ENCODE results near the gene EP400.
A peak's percentile ranks its signal among the peaks of the same experiment; 100 is the strongest.
"Not testable (repeated sequence)": the region's sequence is repeated elsewhere in the genome, so short reads cannot be mapped to it uniquely, and the experiment has no call there.

The EP400 gene

GRCh38 chr12:131948713-131949430 lies 870 bp upstream of the EP400 start:
- not testable (repeated sequence) for DNase-seq (ENCODE audit: low read depth in 2 of 2)

GRCh38 chr12:131950182-131950913 lies 606 bp downstream of the EP400 start:
- DNase-seq (ENCODE audit: low read depth in 2 of 2) = peak; percentile 37 to 38

GRCh38 chr12:131953810-131954209 lies 4.1 kb downstream of the EP400 start:
- not testable (repeated sequence) for DNase-seq (ENCODE audit: low read depth in 2 of 2)

DNA sequence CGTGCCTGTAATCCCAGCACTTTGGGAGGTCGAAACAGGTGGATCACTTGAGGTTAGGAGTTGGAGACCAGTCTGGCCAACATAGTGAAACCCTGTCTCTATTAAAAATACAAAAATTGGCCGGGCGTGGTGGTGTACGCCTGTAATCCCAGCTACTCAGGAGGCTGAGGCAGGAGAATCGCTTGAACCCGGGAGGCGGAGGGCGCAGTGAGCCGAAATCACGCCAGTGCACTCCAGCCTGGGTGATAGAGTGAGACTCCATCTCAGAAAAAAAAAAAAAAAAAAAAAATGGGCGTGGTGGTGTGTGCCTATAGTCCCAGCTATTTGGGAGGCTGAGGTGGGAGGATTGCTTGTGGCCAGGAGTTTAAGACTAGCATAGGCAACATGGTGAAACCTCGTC lies 4.7 kb downstream of the EP400 start:
- not testable (repeated sequence) for DNase-seq (ENCODE audit: low read depth in 2 of 2)

GRCh38 chr12:131959116-131959515 lies 9.4 kb downstream of the EP400 start:
- DNase-seq (ENCODE audit: low read depth in 2 of 2) = no peak

- DNase-seq (ENCODE audit: low read depth in 2 of 2) = no peak
Measured at GRCh38 chr12:131959641-131960589, 10.2 kb downstream of the EP400 start.

DNA sequence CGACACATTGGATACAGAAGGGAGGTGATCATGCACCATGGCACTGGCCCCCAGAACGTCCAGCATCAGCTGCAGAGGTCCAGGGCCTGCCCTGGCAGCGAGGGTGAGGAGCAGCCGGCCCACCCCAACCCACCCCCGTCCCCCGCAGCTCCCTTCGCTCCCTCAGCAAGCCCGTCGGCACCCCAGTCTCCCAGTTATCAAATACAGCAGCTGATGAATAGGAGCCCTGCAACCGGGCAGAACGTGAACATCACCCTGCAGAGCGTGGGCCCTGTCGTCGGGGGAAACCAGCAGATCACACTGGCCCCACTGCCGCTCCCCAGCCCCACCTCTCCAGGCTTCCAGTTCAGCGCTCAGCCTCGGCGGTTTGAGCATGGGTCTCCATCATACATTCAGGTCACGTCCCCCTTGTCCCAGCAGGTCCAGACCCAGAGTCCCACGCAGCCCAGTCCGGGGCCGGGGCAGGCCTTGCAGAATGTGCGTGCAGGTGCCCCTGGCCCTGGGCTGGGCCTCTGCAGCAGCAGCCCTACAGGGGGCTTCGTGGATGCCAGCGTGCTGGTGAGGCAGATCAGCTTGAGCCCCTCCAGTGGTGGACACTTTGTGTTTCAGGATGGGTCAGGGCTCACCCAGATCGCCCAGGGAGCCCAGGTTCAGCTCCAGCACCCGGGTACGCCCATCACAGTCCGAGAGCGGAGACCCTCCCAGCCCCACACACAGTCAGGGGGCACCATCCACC lies 11.0 kb downstream of the EP400 start:
- not testable (repeated sequence) for DNase-seq (ENCODE audit: low read depth in 2 of 2)

DNA sequence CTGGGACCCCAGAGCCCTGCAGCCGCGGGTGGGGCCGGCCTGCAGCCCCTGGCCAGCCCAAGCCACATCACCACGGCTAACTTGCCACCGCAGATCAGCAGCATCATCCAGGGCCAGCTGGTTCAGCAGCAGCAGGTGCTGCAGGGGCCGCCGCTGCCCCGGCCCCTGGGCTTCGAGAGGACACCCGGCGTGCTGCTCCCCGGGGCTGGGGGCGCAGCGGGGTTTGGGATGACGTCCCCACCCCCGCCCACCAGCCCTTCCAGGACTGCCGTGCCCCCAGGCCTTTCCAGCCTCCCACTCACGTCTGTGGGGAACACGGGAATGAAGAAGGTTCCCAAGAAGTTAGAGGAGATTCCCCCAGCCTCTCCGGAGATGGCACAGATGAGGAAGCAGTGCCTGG lies 11.6 kb downstream of the EP400 start:
- not testable (repeated sequence) for DNase-seq (ENCODE audit: low read depth in 2 of 2)

- no peak for DNase-seq (ENCODE audit: low read depth in 2 of 2)
Measured at GRCh38 chr12:131962069-131962468, 12.3 kb downstream of the EP400 start.

DNA sequence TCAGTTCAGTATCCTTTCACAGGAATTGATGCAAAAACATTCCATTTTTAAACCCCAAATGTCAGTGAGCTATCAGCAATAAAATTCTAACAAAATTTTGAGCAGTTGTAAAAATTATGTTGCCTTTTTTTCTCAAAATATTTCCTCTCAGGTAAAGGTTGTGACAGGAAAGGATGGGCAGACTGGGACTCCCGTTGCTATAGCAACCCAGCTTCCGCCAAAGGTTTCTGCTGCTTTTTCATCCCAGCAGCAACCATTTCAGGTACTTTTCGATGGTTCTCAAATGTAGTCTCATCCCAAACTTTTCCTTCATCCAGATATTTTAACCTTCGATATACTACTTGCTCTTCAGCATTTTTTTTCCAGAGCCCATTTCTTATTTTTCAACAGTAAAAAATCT lies 13.6 kb downstream of the EP400 start:
- no peak for DNase-seq (ENCODE audit: low read depth in 2 of 2)

- DNase-seq (ENCODE audit: low read depth in 2 of 2) = no peak
Measured at GRCh38 chr12:131965073-131965472, 15.3 kb downstream of the EP400 start.

- no peak for DNase-seq (ENCODE audit: low read depth in 2 of 2)
Measured at GRCh38 chr12:131971226-131971625, 21.5 kb downstream of the EP400 start.

GRCh38 chr12:131975228-131975627 lies 25.5 kb downstream of the EP400 start:
- DNase-seq (ENCODE audit: low read depth in 2 of 2) = no peak

DNA sequence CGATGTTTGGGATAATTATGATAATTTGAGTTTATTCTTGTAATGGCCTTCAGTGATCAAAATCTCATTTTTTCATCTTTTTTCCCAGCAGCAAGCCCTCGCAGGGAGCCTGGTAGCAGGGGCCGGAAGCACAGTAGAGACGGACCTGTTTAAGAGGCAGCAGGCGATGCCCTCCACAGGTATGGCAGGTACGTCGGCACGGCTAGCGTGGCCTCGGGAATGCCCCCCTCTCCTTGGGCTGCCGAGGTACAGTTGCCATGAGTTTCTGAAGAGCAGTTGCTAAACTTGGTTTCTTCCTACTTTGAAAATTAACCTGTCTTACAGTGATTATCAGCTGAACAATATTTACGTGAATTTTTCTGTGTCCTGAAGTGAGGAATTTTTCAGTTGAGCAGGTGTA lies 29.9 kb downstream of the EP400 start:
- no peak for DNase-seq (ENCODE audit: low read depth in 2 of 2)

DNA sequence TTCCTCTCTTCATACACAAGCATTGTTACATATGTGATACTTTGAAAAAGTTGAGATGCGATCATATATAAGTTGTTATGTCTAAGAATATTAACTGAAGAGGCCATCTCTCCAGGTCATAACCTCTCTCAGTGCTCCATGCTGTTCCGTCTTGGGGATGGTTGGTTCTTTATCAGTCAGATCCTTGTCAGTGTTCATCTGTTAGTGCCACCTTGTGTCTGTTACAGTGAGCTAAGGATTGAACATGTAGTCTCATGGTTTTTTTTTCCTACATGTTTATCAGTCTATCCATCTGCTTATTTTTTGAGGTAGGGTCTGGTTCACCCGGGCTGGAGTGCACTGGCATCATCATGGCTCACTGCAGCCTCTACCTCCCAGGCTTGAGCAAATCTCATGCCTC lies 30.5 kb downstream of the EP400 start:
- DNase-seq (ENCODE audit: low read depth in 2 of 2) = no peak

- DNase-seq (ENCODE audit: low read depth in 2 of 2) = no peak
Measured at GRCh38 chr12:131981388-131981787, 31.6 kb downstream of the EP400 start.

- DNase-seq (ENCODE audit: low read depth in 2 of 2) = no peak
Measured at GRCh38 chr12:131982041-131982440, 32.3 kb downstream of the EP400 start.

- DNase-seq (ENCODE audit: low read depth in 2 of 2) = no peak
Measured at GRCh38 chr12:131983026-131983425, 33.3 kb downstream of the EP400 start.

GRCh38 chr12:131983554-131983953 lies 33.8 kb downstream of the EP400 start:
- no peak for DNase-seq (ENCODE audit: low read depth in 2 of 2)

DNA sequence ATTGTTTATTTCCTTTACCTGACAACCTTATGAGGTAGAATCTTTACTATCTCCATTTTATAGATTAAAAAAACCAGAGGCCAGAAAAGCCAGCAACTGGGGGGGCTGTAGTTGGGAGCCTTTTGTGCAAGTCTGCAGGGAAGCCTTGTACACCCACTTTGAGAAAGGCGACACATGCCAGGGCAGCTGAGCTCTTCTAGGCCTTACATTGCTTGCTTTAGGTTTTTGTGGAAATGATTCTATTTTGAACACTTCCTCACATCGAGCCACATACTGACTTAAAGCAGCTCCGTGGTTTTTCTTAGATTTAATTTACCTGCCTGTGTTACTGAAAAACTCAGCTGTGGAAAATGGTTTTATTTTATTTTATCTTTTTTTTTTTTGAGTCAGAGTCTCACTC lies 34.6 kb downstream of the EP400 start:
- no peak for DNase-seq (ENCODE audit: low read depth in 2 of 2)

- DNase-seq (ENCODE audit: low read depth in 2 of 2) = not testable (repeated sequence)
Measured at GRCh38 chr12:131985510-131985875, 35.8 kb downstream of the EP400 start.

DNA sequence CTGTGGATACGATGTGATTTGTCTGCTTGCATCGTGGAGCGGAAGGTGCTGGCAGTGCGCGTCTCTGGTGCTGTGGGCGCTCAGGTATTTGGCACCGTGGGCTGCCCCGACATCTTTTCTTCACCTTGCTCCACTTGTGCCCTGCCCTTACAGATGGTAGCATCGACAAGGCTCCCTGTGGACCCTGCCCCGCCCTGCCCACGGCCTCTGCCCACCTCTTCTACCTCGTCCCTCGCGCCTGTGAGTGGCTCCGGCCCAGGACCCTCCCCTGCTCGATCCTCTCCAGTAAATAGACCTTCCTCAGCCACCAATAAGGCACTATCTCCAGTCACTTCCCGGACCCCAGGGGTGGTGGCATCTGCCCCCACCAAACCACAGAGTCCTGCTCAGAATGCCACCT lies 36.6 kb downstream of the EP400 start:
- no peak for DNase-seq (ENCODE audit: low read depth in 2 of 2)

Measured in stimulated activated CD4-positive, alpha-beta T cell treated with anti-CD3 and anti-CD28 coated beads, Interleukin-1b, Interleukin-23, amount 100 ng/mL, for 4 hours (primary cell).